ENCODE results near the gene ENOX1. TPM values are rescaled to one million over a fixed set of nuclear protein-coding genes. Genes with fewer than 3 reads are reported as not detected.

Gene ENOX1
- total and polyA plus RNA-seq, 2 donors (not counting 3 experiments of a cell fraction or from before 2014, with no cell fraction given) = 0.17 to 0.97 TPM

GRCh38 chr13:43737392-43737923 lies 49.3 kb downstream of the ENOX1 start:
- H3K9me3 ChIP-seq (replicated peaks; ENCODE audit: control insufficient read depth, insufficient read depth, low read length) = no peaks in the 10 kb centered on the region
- no peak overlapping the region for H3K4me2 ChIP-seq (ENCODE audit: insufficient read depth, low read length)
- no peak overlapping the region for H3K9ac ChIP-seq (replicated peaks; ENCODE audit: extremely low read depth, insufficient read depth, low read length)
- H3K9me1 ChIP-seq (replicated peaks; ENCODE audit: control insufficient read depth, extremely low read depth, insufficient read depth, low read length) = no peaks in the 10 kb centered on the region
- DNase-seq (ENCODE audit: low read depth, low spot score) (no peak), FAIRE-seq (no peak)
- TF ChIP-seq JUN (IDR thresholded peaks at IDR 0.05; ENCODE audit: borderline replicate concordance, insufficient read depth, insufficient read length, low read depth) = no peak
- no peak for TF ChIP-seq POLR2AphosphoS5 (IDR thresholded peaks at IDR 0.05; ENCODE audit: insufficient read depth, low read depth, low read length)
- no peak for TF ChIP-seq MAX (IDR thresholded peaks at IDR 0.05; ENCODE audit: insufficient read depth, insufficient read length)
- TF ChIP-seq GATA2 (IDR thresholded peaks at IDR 0.05; ENCODE audit: insufficient read depth, insufficient read length, low read depth, low read length) = no peak
- TF ChIP-seq MYC (IDR thresholded peaks at IDR 0.05; ENCODE audit: low read depth, low read length) = no peak
- TF ChIP-seq POLR2A (IDR thresholded peaks at IDR 0.05; ENCODE audit: low read depth, low read length) = no peak
- TF ChIP-seq EZH2 (IDR thresholded peaks at IDR 0.05; ENCODE audit: borderline replicate concordance, low read depth, low read length, severe bottlenecking) = no peak
- TF ChIP-seq CTCF (IDR thresholded peaks at IDR 0.05; ENCODE audit: extremely low read depth in 1 of 2, insufficient read depth in 1 of 2, low read depth in 1 of 2, low read length in 2 of 2) = no peak
- TF ChIP-seq FOS (IDR thresholded peaks at IDR 0.05; ENCODE audit: borderline replicate concordance, insufficient read depth, low read length) = no peak
- CTCF ChIA-PET = interaction anchor here (1.7 kb wide), 1 partner anchor 652 kb away, joined by 5 read pairs; no protein-coding TSS in a partner anchor
- H2AFZ ChIP-seq (ENCODE audit: low read depth, low read length) = no peak overlapping the region
- dilution Hi-C loops (cut with MboI; ENCODE audit: extremely low pct_ligation_motif_present, low sequenced_read_pairs) (no loop called here), intact Hi-C loops (cut with micrococcal nuclease) (no loop called here)
- H3K36me3 ChIP-seq (ENCODE audit: control insufficient read depth in 2 of 2, extremely low read depth in 1 of 2, insufficient read depth in 2 of 2, low read length in 2 of 2) = no peaks in the 10 kb centered on the region
- H3K27ac ChIP-seq (ENCODE audit: insufficient read depth, low read depth, low read length) = no peak overlapping the region
- H3K4me1 ChIP-seq (ENCODE audit: control insufficient read depth, extremely low read depth, insufficient read depth, low read length) = no peaks in the 10 kb centered on the region
- no TSS peak for BruUV-seq (replicated peaks)
- H3K4me3 ChIP-seq (replicated peaks in 1 of 3; ENCODE audit: insufficient read depth in 1 of 3, low read depth in 1 of 3, low read length in 3 of 3) = no peak overlapping the region
- peaks cover 0 to 2% of the 10 kb centered on the region in 2 experiments for H3K27me3 ChIP-seq (ENCODE audit: control insufficient read depth in 2 of 2, insufficient read depth in 2 of 2, low read length in 2 of 2)
- no peaks in the 10 kb centered on the region for H3K79me2 ChIP-seq (ENCODE audit: control insufficient read depth, insufficient read depth, low read length)
- POLR2A ChIA-PET = no interaction called here
- H4K20me1 ChIP-seq (replicated peaks; ENCODE audit: control insufficient read depth, extremely low read depth, insufficient read depth, low read length) = no peaks in the 10 kb centered on the region
